IPS-15b (cell line): ENCODE results near the gene OR52E5.

Experiments
- H3K27me3 ChIP-seq: one replicate; pipeline ENCODE4 v1.6.1; 2013; ENCODE audit warnings: low read length; ENCODE audit not compliant: control insufficient read depth, insufficient read depth
- H3K36me3 ChIP-seq: one replicate; pipeline ENCODE4 v1.6.1; 2013; ENCODE audit warnings: low read length; ENCODE audit not compliant: control insufficient read depth, insufficient read depth
- H3K4me1 ChIP-seq: one replicate; pipeline ENCODE4 v1.6.1; 2013; ENCODE audit warnings: mild to moderate bottlenecking, low read length; ENCODE audit not compliant: control insufficient read depth, insufficient read depth
- H3K4me3 ChIP-seq: one replicate; pipeline ENCODE4 v1.5.1; 2013; ENCODE audit warnings: low read depth, low read length
- H3K9ac ChIP-seq: one replicate; pipeline ENCODE4 v1.6.1; 2013; ENCODE audit warnings: low read depth, mild to moderate bottlenecking, low read length
- H3K9me3 ChIP-seq: one replicate; pipeline ENCODE4 v1.6.1; 2013; ENCODE audit warnings: mild to moderate bottlenecking, low read length; ENCODE audit not compliant: control insufficient read depth, insufficient read depth

Gene OR52E5

GRCh38 chr11:5899534-5899933 is 6.5 kb downstream of the OR52E5 start:
- Histone ChIP-seq H3K9me3 (no peaks in the 10 kb centered on the region), H3K27me3 (no peaks in the 10 kb centered on the region), H3K4me3 (no peak overlapping the region), H3K36me3 (no peaks in the 10 kb centered on the region), H3K9ac (no peak overlapping the region), H3K4me1 (no peaks in the 10 kb centered on the region)

DNA sequence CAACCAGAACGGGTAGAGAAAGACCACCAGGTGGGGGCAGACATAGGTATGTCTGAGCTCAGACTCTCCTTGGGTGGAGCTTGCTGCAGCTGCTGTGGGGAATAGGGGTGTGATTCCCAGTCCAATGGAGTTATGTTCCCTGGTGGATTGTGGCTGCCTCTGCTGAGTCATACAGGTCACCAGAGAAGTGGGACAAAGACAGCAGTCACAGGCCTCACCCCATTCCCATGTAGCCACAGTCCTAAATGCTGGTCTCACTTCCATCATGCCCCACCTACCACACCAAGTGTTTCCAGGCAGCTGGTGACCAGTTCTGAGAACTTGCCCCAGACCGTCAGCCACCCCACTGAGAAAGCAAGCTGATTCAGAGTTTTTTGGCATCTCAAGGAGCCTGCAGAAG is 17.5 kb downstream of the OR52E5 start:
- H3K9me3 ChIP-seq = no peaks in the 10 kb centered on the region
- no peaks in the 10 kb centered on the region for H3K36me3 ChIP-seq
- H3K9ac ChIP-seq = no peak overlapping the region
- no peaks in the 10 kb centered on the region for H3K4me1 ChIP-seq
- no peaks in the 10 kb centered on the region for H3K27me3 ChIP-seq
- no peak overlapping the region for H3K4me3 ChIP-seq

GRCh38 chr11:5922749-5923426 is 29.9 kb downstream of the OR52E5 start:
- Histone ChIP-seq H3K9ac (no peak overlapping the region), H3K27me3 (no peaks in the 10 kb centered on the region), H3K9me3 (peaks cover 2% of the 10 kb centered on the region), H3K4me3 (no peak overlapping the region), H3K4me1 (no peaks in the 10 kb centered on the region), H3K36me3 (no peaks in the 10 kb centered on the region)

- peaks cover 6% of the 10 kb centered on the region for H3K9me3 ChIP-seq
- H3K4me1 ChIP-seq = no peaks in the 10 kb centered on the region
- no peak overlapping the region for H3K9ac ChIP-seq
- H3K27me3 ChIP-seq = no peaks in the 10 kb centered on the region
- H3K4me3 ChIP-seq = no peak overlapping the region
- no peaks in the 10 kb centered on the region for H3K36me3 ChIP-seq
These were observed 30.4 kb downstream of the OR52E5 start for GRCh38 chr11:5923427-5923776.

- H3K9me3 ChIP-seq = peaks cover 6% of the 10 kb centered on the region
- no peak overlapping the region for H3K4me3 ChIP-seq
- no peaks in the 10 kb centered on the region for H3K27me3 ChIP-seq
- no peak overlapping the region for H3K9ac ChIP-seq
- no peaks in the 10 kb centered on the region for H3K4me1 ChIP-seq
- no peaks in the 10 kb centered on the region for H3K36me3 ChIP-seq
These were observed 30.8 kb downstream of the OR52E5 start for GRCh38 chr11:5923794-5924193.

DNA sequence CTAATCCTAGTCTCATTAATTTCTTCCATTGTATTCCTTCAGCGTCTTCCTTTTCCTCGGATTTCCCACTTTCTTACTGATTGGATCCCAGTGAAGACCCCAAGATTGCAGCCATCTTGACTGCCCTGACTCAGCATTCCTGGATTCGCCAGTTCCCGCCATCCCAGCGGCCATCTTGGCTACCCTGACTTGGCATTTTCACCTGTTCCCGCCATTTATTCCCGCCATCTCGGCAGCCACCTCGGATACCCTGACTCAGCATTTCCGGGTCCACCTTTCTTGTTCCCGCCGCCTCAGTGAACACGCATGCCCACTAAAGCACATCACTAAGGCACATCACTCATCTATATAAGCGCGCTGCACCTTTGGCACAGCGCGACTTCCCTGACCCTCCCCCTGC is 35.3 kb downstream of the OR52E5 start:
- H3K4me1 ChIP-seq = no peaks in the 10 kb centered on the region
- H3K36me3 ChIP-seq = no peaks in the 10 kb centered on the region
- peaks cover 6% of the 10 kb centered on the region for H3K9me3 ChIP-seq
- no peaks in the 10 kb centered on the region for H3K27me3 ChIP-seq
- H3K9ac ChIP-seq = no peak overlapping the region
- no peak overlapping the region for H3K4me3 ChIP-seq

- Histone ChIP-seq H3K4me1 (no peaks in the 10 kb centered on the region), H3K9me3 (peaks cover 6% of the 10 kb centered on the region), H3K4me3 (no peak overlapping the region)
These were observed 35.8 kb downstream of the OR52E5 start for GRCh38 chr11:5928811-5929210.

DNA sequence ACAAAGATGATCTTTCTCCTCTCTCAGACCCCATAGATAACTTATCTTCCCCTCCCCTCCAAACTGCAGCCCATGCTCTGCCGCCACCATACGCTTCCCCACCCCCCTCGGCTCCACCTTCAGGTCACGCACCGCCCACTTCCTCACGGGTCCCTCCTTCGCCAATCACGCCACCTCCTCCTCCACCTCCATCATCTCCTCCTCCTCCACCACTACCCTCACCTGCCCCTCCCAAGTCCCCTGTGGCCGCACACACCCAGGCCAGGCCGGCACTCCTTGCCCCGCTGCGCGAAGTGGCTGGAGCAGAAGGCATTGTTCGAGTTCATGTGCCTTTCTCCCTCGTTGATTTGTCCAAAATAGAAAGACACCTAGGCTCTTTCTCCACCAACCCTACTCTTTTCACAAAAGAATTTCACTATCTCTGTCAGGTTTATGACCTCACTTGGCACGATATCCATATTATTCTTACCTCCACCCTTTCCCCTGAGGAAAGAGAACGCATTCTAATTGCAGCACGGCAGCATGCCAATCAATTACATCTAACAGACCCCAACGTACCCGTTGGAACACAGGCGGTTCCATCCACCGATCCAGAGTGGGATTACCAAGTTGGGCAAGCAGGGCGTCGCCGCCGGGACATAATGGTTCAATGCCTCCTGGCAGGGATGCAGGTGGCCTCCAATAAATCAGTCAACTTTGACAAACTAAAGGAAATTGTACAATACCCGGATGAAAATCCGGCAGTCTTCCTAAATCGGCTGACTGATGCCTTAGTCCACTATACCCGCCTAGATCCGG is 36.8 kb downstream of the OR52E5 start:
- no peak overlapping the region for H3K4me3 ChIP-seq
- H3K4me1 ChIP-seq = no peaks in the 10 kb centered on the region
- H3K9ac ChIP-seq = no peak overlapping the region
- H3K36me3 ChIP-seq = no peaks in the 10 kb centered on the region
- H3K27me3 ChIP-seq = no peaks in the 10 kb centered on the region
- peaks cover 6% of the 10 kb centered on the region for H3K9me3 ChIP-seq

More at GRCh38 chr11:5928811-5929210, 35.8 kb downstream of the OR52E5 start:
- Histone ChIP-seq H3K27me3 (no peaks in the 10 kb centered on the region), H3K36me3 (no peaks in the 10 kb centered on the region), H3K9ac (no peak overlapping the region)

- H3K27me3 ChIP-seq = no peaks in the 10 kb centered on the region
- no peak overlapping the region for H3K9ac ChIP-seq
- no peaks in the 10 kb centered on the region for H3K36me3 ChIP-seq
- peaks cover 6% of the 10 kb centered on the region for H3K9me3 ChIP-seq
- no peak overlapping the region for H3K4me3 ChIP-seq
- H3K4me1 ChIP-seq = no peaks in the 10 kb centered on the region
These were observed 37.6 kb downstream of the OR52E5 start for GRCh38 chr11:5930614-5931013.

GRCh38 chr11:5931061-5931460 is 38.1 kb downstream of the OR52E5 start:
- Histone ChIP-seq H3K9ac (no peak overlapping the region), H3K4me3 (no peak overlapping the region), H3K27me3 (no peaks in the 10 kb centered on the region), H3K36me3 (no peaks in the 10 kb centered on the region), H3K9me3 (peaks cover 6% of the 10 kb centered on the region), H3K4me1 (no peaks in the 10 kb centered on the region)

- Histone ChIP-seq H3K9me3 (peaks cover 6% of the 10 kb centered on the region), H3K4me3 (no peak overlapping the region), H3K36me3 (no peaks in the 10 kb centered on the region), H3K9ac (no peak overlapping the region), H3K4me1 (no peaks in the 10 kb centered on the region), H3K27me3 (no peaks in the 10 kb centered on the region)
These were observed 39.7 kb downstream of the OR52E5 start for GRCh38 chr11:5932671-5933070.

DNA sequence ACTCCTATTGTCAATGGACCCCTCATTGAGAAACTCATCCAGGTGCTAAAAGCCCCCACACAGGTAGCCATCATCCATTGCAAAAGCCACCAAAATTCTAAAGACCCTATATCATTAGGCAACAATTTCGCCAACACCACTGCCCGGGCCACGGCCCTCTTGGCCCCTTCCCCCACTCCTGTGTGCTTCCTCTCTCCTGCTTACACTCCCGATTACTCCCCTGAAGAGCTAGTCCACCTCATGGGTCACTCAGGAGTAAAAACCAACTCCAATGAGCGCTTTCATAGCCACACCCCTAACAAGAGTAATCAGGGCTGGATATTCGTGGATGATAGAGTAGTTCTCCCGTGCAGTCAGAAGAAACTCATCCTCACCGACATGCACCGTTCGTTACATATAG is 40.1 kb downstream of the OR52E5 start:
- Histone ChIP-seq H3K36me3 (no peaks in the 10 kb centered on the region), H3K27me3 (no peaks in the 10 kb centered on the region), H3K4me3 (no peak overlapping the region), H3K9ac (no peak overlapping the region), H3K4me1 (no peaks in the 10 kb centered on the region), H3K9me3 (peaks cover 2% of the 10 kb centered on the region)
